GM12892 (cell line): ENCODE results near the gene MYCBP.
"Not testable (repeated sequence)": the region's sequence is repeated elsewhere in the genome, so short reads cannot be mapped to it uniquely, and the experiment has no call there.

Experiments
- DNase-seq: peaks from one replicate; pipeline ENCODE4 v3.0.0; 2011; ENCODE audit not compliant: insufficient read length
- FAIRE-seq: peaks from 2 replicates; lab custom pipeline; 2011; peaks lifted over from hg19 to GRCh38; lab: Jason Lieb, UNC
- POLR2A ChIP-seq: IDR thresholded peaks from 2 replicates; pipeline ENCODE4 v1.6.1; 2011; ENCODE audit warnings: low read depth, low read length, control low read depth
- POLR2AphosphoS5 ChIP-seq: IDR thresholded peaks from 2 replicates; pipeline ENCODE4 v1.6.1; 2011; ENCODE audit warnings: low read depth, low read length, control low read depth
- TAF1 ChIP-seq: IDR thresholded peaks from 2 replicates; pipeline ENCODE4 v1.6.1; 2011; ENCODE audit warnings: low read depth, mild to moderate bottlenecking, control low read depth, low read length, borderline replicate concordance

The MYCBP gene

DNA sequence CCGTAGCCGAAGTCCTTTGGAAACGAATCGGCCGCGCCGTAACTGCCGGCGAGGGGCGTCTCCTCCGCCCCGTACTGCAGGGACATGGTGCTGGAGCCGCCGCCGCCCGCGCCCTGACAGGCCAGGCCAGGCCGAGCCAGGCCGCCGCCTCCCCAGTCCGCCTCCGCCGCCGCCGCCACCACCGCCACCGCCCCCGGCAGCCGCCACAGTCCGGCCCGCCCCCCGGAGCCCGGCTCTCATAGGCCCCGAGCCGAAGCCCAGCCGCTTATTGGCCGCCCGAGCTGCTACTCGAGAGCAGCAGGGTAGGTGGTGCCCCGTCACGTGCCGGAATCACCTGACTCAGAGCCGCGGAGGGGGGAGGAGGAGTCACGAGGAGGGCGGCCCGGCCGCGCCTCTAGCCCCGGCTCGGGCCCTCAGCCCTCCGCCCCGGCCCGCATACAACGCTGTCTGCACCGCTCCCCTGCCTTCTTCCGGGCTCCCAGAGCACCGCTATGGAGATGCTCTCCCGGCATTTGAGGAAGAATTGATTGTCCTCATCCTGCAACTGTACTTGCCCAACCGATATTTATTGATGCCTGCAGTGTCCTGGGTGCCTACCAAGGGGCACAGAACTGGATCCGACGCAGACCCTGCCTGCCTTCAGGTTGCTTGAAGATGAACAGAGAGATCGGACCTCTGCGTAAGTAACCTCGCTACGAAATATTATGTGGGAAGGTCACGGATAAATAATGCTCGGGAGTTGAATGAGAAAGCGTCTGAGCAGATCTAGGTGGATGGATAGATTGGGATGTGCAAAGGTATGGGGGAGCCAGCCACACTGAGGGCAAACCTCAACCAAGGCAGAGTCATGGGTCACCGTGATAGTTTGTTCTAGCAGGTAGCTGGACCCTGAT is 13.3 kb downstream of the MYCBP start, which contains the start of gene RRAGC:
RRAGC (minus strand) TSS at position 212 of the 893 bp plus-strand sequence; CDS start at position 86, 126 bp downstream.
- DNase-seq (peak; percentile 100), FAIRE-seq (peak; percentile 91)
- TF ChIP-seq TAF1 (peak; percentile 53; the same call in 1 of the 2 replicates), POLR2A (peak; percentile 64; the same call in 1 of the 2 replicates), POLR2AphosphoS5 (peak; percentile 51; the same call in 1 of the 2 replicates)

DNA sequence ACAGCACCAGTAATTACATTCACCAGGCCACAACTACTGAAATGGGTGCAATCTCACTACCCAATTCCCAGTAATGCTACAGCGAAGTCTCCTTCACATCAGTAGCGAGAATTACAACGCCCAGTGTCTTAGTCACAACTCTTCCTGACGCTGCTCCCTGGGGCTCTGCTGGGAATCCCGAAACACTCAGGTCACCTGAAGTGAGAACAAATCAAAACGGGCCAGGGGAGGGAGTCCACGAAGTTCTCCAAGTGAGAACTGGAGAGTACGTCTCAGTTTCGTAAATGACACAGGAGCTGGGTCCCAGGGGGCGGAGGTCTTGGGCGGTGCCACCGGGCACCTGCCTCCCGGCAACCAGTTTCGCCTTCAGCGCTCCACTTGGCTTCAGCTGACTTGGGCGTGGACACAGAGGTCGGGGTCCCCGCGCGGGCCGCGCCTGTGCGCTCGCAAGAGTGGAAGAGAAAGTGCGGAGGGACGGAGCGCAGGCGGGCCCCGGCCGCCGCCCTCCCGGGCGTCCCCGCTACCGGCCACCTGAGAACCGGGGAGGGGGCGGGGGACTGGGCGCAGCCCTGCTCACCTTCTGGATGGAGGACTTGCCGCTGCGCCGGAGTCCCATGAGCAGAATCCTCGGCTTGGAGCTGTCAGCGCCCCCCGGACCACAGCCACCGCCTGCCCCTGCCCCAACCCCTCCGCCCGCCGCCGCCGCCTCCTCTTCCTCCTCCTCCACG is 14.2 kb downstream of the MYCBP start:
- peak; percentile 48 for FAIRE-seq
- DNase-seq = peak; percentile 38
- TF ChIP-seq TAF1 (no peak), POLR2AphosphoS5 (no peak), POLR2A (no peak)

DNA sequence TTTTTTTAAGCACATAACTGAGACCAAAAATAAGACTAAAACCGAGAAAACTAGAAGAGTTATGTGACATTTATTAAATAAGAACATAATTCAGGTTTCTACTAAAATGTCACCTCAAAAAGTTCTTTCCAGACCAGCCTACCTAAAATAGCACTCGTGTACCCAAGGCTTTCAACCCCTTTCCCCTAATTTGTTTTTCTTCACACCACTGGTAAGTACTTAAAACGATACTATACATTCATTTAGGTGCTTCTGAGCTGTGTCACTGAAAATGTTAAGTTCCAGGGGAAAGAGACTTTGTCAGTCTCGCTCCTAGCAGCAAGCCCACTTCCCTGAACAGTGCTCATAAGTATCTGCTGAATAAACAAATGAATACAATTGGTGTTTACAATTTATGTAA is 20.4 kb downstream of the MYCBP start:
- no peak for TF ChIP-seq POLR2A
- no peak for TF ChIP-seq TAF1
- TF ChIP-seq POLR2AphosphoS5 = no peak
- DNase-seq (no peak), FAIRE-seq (no peak)

DNA sequence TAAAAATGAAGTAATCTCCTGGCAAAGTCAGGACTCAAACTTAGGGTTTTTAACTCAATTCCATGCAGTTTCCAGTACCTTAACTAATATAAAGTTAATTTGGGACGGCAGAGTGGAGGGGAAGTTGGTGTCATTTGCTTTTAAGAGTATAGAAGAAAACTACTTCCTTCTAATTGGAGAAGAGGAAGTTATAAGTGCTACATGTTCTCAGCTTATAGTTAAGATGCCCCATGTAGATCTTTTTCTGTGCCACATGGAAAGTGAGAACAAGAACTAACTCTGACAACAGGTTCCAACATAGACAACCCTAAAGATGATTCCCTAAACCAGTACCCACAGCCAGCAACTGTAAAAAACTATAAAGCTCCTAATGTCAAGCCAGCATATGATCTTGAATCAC is 25.1 kb downstream of the MYCBP start:
- TF ChIP-seq POLR2AphosphoS5 = no peak
- no peak for TF ChIP-seq POLR2A
- no peak for TF ChIP-seq TAF1
- DNase-seq (no peak), FAIRE-seq (peak; percentile 73)

DNA sequence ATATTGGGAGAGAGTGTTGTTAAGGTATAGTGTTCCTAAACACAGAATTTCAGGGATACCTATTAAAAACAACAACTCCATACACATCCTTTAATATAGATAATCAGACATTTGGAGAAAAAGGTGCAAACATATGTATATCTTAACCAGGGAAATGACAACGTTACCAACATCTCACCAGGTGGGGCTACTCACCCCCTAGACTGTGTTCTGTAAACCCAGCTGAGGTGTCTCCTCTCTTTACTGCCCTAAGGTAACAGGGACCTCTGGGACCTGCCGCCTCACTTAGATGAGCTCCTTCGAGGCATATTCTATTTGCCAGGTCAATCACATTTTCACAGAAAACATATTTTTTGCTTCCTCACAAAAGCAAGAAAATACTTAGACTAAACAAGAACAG is 26.9 kb downstream of the MYCBP start:
- FAIRE-seq (no peak), DNase-seq (no peak)
- TF ChIP-seq TAF1 (no peak), POLR2A (no peak), POLR2AphosphoS5 (no peak)

DNA sequence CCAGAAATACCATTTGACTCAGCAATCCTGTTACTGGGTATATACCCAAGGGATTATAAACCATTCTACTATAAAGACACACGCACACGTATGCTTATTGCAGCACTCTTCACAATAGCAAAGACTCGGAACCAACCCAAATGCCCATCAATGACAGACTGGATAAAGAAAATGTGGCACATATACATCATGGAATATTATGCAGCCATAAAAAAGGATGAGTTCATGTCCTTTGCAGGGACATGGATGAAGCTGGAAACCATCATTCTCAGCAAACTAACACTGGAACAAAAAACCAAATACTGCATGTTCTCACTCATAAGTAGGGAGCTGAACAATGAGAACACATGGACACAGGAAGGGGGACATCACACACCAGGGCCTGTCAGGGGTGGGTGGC is 28.1 kb downstream of the MYCBP start:
- not testable (repeated sequence) for FAIRE-seq, DNase-seq

DNA sequence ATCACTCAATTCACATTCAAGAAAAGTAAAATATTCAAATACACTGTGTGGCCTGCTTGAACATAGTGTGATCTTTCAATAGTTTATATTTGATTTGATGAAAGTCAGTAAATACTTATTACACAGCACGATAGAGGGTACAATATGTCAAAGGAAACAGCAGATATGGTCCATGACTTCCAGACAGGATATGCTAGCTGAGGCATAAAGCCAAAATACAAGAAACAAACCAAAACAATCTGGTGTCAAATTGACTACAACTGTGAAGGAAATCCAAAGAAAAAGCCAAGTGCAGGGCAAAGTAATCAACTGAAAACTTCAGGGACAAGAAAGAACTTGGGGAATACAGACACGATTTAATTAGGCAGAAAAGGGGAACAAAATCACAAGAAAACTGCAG is 32.9 kb downstream of the MYCBP start:
- TF ChIP-seq POLR2A (no peak), TAF1 (no peak), POLR2AphosphoS5 (no peak)
- FAIRE-seq (no peak), DNase-seq (no peak)

DNA sequence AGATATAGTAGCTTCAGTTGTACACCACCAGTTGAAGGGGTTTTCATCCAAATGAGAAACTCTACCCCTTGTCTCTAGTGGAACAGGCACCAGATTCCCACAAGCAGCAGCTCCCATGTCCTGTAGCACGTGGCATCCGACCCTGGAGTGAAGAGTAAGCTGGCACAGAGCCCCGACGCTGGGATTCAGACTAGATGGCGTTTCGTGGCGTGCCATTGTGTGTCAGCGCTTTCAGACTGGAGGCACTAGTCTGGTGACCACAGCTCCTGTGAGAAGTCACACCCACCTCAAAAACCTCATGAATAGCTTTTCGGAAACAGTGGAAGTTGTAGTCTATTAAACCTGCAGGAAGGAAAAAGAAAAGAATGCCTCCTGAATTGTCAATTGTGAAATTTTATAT is 33.8 kb downstream of the MYCBP start:
- no peak for TF ChIP-seq POLR2A
- TF ChIP-seq TAF1 = no peak
- TF ChIP-seq POLR2AphosphoS5 = no peak
- DNase-seq (no peak), FAIRE-seq (no peak)

DNA sequence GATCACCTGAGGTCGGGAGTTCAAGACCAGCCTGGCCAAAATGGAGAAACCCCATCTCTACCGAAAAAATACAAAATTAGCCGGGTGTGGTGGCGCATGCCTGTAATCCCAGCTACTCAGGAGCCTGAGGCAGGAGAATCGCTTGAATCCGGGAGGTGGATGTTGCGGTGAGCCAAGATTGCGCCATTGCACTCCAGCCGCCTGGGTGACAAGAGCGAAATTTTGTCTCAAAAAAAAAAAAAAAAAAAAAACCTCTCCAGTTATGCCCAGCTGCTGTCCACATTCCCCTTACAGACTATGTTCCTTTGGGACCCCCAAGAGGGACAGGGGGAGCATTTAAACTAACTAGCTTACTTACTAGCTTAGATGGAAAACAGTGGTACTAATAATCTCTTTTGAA is 36.8 kb downstream of the MYCBP start:
- not testable (repeated sequence) for FAIRE-seq, DNase-seq

DNA sequence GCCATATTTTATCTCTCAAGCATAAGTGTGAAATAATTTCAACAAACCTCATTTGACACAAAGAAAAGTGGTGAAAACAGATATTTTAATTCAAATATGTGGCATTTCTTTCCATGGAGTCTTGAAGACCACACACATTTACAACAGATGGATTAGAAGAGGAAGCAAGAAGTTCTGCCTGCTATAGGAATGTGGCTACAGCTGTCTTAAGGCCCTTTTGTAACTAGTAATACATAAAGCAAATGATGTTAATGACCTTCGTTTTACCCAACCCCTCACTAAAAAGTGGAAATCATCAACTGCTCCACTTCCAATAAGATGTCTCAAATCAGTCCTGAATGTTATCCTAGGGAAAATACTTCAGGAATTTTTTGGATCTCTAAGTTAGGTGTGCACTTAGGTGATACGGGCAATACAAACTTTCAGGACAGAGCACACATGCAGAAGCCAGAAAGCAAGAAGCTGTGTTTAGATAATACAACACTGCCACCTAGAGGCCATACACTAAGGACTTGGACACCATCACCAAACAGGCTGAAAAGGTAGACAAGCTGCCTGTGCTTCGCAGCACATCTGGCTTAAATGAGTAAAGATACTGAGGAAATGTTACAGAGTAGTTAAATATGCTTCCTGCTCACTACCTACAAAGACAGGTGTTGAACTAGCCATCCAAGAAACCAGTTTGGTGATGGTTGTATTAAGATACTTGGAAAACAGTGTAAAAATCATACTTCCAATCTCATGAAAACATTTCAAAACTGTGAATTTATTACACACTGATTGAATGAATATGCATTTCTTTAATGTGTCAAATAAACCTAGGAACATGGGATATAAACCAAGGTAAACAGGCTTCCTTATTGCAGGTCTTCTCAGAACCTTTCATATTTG is 38.0 kb downstream of the MYCBP start:
- TF ChIP-seq POLR2AphosphoS5 (no peak), POLR2A (no peak), TAF1 (no peak)
- FAIRE-seq = peak; percentile 95
- DNase-seq = no peak

DNA sequence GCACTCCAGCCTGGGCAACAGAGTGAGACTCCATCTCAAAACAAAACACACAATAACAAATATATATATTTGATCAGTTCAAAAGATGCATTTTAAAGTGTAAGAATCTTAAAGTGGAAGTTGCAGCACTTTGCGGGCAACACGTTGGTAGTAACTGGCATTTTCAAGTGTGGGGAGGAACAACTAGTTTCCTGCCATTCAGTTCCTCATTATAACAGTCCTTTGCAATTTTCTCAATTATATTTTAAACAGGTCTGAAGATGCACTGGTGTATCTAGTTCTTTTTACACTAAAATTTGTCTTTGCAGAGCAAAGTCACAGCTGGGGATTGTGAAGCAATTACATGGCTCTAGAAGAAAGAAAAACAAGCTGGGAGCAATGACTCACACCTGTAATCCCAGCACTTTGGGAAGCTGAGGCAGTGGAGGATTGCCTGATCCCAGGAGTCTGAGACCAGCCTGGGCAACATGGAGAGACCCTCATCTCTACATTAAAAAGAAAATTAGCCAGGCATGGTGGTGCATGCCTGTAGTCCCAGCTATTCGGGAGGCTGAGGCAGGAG is 38.8 kb downstream of the MYCBP start:
- FAIRE-seq = no peak
- no peak for DNase-seq
- TF ChIP-seq TAF1 (no peak), POLR2A (no peak), POLR2AphosphoS5 (no peak)
